ENCODE measurements around the gene PARVB.
"Not testable (repeated sequence)": the region's sequence is repeated elsewhere in the genome, so short reads cannot be mapped to it uniquely, and the experiment has no call there.

PARVB gene

GRCh38 chr22:44089717-44090570 lies 65.8 kb downstream of the PARVB start:
- DNase-seq: no peak

- DNase-seq: no peak
These were observed 66.4 kb downstream of the PARVB start for GRCh38 chr22:44090571-44090905.

- DNase-seq: no peak
These were observed 67.1 kb downstream of the PARVB start for GRCh38 chr22:44091021-44091721.

GRCh38 chr22:44091751-44092150 lies 67.6 kb downstream of the PARVB start:
- DNase-seq: no peak

- DNase-seq: no peak
These were observed 68.6 kb downstream of the PARVB start for GRCh38 chr22:44092636-44093220.

GRCh38 chr22:44093791-44094190 lies 69.7 kb downstream of the PARVB start:
- DNase-seq: no peak

GRCh38 chr22:44094751-44095302 lies 70.7 kb downstream of the PARVB start:
- no peak for DNase-seq

GRCh38 chr22:44096736-44097135 lies 72.6 kb downstream of the PARVB start:
- DNase-seq: no peak

GRCh38 chr22:44097263-44098020 lies 73.3 kb downstream of the PARVB start:
- DNase-seq: no peak

GRCh38 chr22:44098021-44098739 lies 74.1 kb downstream of the PARVB start:
- DNase-seq: no peak

GRCh38 chr22:44098966-44099530 lies 74.9 kb downstream of the PARVB start:
- no peak for DNase-seq

GRCh38 chr22:44099696-44100095 lies 75.6 kb downstream of the PARVB start:
- DNase-seq: no peak

GRCh38 chr22:44100411-44100810 lies 76.3 kb downstream of the PARVB start:
- no peak for DNase-seq

GRCh38 chr22:44102121-44102520 lies 78.0 kb downstream of the PARVB start:
- no peak for DNase-seq

- DNase-seq: no peak
These were observed 78.8 kb downstream of the PARVB start for GRCh38 chr22:44102856-44103255.

- no peak for DNase-seq
These were observed 79.8 kb downstream of the PARVB start for GRCh38 chr22:44103735-44104480.

- no peak for DNase-seq
These were observed 83.2 kb downstream of the PARVB start for GRCh38 chr22:44107340-44107739.

GRCh38 chr22:44108076-44108475 lies 84.0 kb downstream of the PARVB start:
- DNase-seq: no peak

GRCh38 chr22:44108806-44109385 lies 84.8 kb downstream of the PARVB start:
- no peak for DNase-seq

- no peak for DNase-seq
These were observed 85.3 kb downstream of the PARVB start for GRCh38 chr22:44109416-44109815.

GRCh38 chr22:44110656-44111055 lies 86.6 kb downstream of the PARVB start:
- DNase-seq: not testable (repeated sequence)

Measured in NCI-H774 (cell line).